Raji (cell line): ENCODE data around the gene CDH26.

Experiments used
- POLR2A ChIP-seq: IDR thresholded peaks from 2 replicates; pipeline ENCODE4 v1.6.1; 2011; ENCODE audit warnings: low read depth, low read length, control low read depth; ENCODE audit not compliant: insufficient read depth

Gene CDH26

GRCh38 chr20:59958123-59958522 is at the start of gene CDH26:
Gene CDH26, plus strand, starts transcription at chr20:59958423. Its CDS starts 304 bp downstream, at chr20:59958727.
- TF ChIP-seq POLR2A = no peak

DNA sequence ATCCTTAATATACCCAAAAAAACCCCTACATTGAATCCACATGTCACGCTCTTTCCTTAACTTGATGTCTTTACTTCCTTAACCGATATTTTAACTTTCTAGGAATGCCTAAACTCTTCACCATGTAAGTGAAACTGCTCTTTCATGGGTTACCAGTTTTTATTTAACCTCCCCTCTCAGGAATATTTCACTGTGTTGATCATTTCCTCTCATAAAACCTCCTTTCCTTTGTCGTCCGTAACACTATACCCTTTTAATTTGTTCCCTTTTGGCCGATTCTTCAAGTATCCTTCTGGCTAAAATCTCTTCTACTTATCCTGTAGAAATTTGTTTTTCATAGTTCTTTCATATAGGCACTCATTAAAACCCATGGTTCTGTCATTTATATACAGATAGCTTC is 49.4 kb upstream of the CDH26 start:
- TF ChIP-seq POLR2A = no peak

DNA sequence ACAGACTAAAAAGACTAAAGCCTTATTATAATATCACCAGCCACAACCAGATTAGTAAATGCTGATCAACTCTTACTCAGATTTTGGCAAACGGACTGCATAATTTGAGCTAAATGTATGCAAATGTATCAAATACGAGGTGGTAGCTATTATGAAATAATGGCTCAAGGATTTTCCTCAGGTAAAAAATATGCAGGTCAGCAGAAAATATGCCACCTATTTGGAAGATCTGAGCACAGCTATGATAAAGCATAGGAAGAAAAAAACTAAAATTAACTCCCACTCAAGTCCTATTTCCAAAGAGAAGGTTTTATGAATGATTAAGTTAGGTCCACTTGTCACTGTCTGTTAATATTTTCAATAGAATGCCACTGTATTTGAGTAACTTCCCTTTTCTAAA is 47.2 kb upstream of the CDH26 start:
- no peak for TF ChIP-seq POLR2A

DNA sequence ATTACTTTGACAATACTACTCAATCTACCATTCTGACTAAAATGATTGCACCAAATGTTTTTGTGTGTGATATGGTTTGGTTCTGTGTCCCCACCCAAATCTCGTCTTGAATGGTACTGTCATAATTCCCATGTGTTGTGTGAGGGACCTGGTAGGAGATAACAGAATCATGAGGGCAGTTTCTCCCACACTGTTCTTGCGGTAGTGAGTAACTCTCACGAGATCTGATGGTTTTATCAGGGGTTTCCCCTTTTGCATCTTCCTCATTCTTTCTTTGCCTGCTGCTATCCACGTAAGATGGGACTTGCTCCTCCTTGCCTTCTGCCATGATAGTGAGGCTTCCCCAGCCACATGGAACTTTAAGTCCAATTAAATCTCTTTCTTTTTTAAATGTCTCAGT is 45.6 kb upstream of the CDH26 start:
- no peak for TF ChIP-seq POLR2A

- no peak for TF ChIP-seq POLR2A
These were observed 37.3 kb upstream of the CDH26 start for GRCh38 chr20:59920944-59921343.

- no peak for TF ChIP-seq POLR2A
These were observed 34.7 kb upstream of the CDH26 start for GRCh38 chr20:59923514-59923913.

DNA sequence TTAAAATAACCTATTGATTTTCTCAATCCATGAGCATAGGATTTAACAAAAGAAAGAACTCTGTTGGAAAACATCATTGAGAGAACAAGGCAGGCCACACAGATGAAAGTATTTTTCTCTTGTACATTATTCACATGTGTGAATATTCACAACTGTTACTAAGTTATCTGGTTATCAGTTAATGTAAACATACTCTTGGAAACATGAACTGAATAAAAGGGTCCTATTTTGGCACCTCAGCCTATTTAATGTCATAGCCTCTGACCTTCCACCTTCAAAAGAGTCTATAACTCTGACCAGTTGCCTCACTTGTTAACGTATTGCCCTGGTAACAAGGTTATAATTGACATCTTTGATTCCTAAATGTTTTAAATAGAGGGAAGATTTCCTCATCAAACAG is 32.9 kb upstream of the CDH26 start:
- no peak for TF ChIP-seq POLR2A

DNA sequence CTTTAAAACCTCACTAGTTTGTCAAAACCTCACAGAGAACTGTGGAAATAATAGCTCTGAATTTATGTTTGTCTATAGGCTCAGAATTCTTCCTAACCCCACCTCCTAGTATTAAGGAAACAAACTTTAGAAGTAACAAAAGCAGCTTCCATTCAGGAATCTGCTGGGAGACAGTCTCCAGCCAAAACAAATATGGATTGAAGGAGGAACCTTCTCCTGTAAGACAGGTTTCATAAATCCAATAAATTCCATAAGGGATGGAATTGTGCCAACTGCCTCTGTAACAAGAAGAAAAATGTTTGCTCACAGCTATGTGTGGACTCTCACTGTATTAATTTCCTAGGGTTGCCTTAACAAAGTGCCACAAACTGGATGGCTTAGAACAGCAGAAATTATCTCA is 32.3 kb upstream of the CDH26 start:
- no peak for TF ChIP-seq POLR2A

DNA sequence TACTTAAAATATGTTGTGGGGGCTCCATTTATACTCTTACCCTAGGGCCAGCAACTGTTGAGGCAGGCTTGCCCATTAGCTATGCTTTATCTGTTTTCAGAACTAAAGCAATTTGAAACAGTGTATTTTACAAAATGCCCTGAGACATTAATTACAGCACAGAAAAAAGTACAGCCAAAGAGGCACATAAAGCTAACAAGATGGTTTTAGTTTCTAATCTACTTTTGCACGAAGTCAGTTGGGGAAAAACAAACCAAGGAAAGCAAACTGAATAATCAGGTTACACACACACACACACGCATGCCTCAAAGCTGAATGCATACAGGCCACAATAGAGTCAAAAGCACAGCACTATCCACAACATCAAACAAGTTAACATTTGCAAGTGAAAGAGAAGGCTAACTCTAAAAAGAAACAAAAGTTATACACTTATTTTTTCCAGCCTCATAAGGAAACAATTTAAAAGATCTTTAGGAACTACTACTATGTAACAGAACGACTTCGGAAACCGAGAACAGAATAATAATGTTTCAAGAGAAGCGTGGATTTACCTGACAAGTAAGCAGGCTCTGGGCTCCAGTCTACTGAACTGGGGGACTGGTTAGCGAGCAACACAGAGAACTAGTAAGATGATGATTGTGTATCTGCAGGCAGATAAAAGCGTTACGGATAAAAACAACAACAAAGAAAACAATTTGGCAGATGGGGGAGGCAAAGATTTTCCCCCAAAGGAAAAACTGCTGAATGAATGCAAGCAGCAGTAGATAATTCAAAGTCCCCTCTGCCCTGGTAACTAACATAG is 26.5 kb upstream of the CDH26 start:
- no peak for TF ChIP-seq POLR2A

GRCh38 chr20:59932616-59933295 is 25.5 kb upstream of the CDH26 start:
- no peak for TF ChIP-seq POLR2A

DNA sequence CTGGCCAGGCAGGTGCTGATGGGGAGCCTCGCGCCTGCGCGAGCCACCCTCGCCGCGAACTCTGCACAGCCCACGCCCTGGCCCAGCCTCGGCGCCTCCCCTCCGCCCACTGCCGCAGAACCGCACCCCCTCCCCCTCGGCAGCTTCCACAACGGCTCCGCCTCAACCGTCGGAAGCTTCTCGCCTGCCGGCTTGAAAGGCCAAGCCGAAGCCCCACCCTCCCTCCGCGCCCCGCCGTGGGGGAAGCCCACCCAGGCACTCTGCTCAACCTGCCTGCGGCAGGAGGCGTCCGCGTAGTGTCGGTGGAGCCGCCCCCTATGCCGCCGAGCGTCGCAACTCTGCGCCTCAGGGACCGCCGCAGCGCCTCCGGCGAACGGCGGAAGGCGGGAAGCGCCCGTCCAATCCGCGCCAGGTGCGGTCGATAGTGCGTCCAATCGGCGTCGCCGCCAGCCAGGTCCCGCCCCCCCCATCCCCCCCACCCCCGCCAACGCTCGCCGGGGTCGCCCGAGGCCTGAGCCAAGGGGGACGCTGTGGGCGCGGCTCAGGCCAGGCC is 24.9 kb upstream of the CDH26 start, which contains the start of gene SYCP2:
Gene SYCP2 (minus strand): TSS at position 342 of the 553 bp plus-strand sequence. CDS start 11,224 bp downstream, outside the sequence.
- no peak for TF ChIP-seq POLR2A

DNA sequence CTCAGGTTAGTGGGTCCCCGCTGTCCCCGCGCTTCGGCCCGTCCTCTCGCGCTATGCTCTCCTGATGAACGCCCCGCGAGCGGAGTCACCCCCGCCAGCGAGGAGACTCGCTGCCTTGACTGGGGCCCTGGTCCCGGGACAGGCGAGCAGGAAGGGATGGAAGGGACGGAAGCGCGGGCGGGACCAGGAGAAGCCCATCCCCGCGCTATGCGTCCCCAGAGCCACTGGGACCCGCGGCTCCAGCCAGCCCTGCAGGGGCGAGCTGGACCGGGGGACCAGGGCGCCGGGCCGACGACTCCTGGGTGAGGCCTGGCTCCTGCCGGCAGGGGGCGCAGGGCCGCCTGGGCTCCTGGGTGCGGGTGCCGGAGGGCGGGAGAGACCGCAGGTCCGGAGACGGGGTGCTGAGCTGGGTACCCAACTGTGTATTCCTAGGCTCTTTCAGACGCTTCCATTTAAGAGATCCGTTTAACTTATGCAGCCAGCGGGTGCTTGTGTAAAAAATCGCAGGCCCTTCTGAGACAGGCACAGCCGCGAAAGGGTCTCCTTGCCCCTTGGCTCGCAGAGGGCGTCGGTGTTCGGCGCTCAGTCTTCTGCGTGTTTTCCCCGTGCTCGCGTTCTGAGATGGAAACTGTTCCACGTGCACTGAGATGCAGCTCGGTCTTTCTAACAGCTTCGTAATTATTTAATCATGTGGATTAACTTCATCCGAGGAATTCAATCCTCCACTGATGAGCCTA is 24.2 kb upstream of the CDH26 start:
- no peak for TF ChIP-seq POLR2A

DNA sequence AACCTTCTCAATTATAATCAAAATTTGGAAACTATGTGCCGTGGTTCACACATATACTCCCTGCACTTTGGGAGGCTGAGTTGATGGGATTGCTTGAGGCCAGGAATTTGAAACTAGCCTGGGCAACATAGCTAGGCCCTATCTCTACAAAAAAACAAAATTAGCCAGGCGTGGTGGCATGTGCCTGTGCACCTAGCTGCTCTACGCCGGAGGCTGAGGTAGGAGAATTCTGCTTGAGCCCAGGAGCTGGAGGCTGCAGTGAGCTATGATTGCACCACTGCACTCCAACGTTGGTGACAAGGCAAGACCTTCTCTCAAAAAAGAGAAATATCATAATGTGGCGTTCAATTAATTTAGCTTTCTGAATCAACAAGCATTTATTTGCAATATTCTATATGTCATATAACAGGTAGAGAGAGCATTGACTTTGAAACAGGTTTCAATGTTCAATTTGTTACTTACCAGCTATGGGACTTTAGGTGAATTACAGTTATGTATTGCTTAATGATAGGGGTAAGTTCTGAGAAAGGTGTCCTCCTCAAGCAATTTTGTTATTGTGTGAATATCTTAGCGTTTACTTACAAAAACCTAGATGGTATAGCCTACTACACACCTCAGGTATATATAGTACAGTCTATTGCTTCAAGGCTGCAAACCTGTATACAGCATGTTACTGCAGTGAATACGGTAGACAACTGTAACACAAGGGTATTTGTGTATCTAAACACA is 22.6 kb upstream of the CDH26 start:
- TF ChIP-seq POLR2A = no peak

DNA sequence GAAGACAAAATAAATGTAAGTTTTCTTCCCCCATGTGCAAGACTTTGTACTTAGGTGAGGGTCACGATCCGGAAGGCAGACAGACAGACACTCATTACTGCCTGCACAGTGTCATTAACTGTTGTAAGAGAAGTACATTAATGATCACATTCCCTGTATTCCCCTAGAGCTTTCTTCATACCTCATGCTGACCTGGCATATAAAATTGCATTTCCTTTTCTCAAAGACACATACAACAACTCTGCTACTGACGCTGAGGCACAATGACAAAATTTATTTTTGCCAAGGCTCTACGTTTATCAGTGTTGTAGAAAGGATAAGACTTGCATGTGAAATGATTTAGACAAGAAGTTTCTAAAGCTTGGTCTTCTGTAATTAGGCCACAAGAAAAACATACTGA is 21.8 kb upstream of the CDH26 start:
- TF ChIP-seq POLR2A = no peak

GRCh38 chr20:59937150-59937549 is 21.1 kb upstream of the CDH26 start:
- no peak for TF ChIP-seq POLR2A
